HCT116 (cell line): Measurements from ENCODE around the gene HEBP1. TPM values are rescaled to one million over a fixed set of nuclear protein-coding genes. Genes with fewer than 3 reads are reported as not detected.

ENCODE experiments used
- ATAC-seq: fragments of 200-7000 bp; cut with Tn5 transposase; 2 replicates; pipeline ENCODE4 v1.9.1; 2020; ENCODE audit warnings: mild to moderate bottlenecking, moderate library complexity
- BruUV-seq: library from RNA; stranded (reverse); fragments of 400-500 nt; replicated peaks from 2 replicates; lab custom pipeline; 2021; lab: Mats Ljungman, UMichigan
- CTCF ChIA-PET: fragments of 300-600 bp; sonication (Branson Sonifier 250); formaldehyde crosslinking; loops from one replicate; lab custom pipeline; 2021; ENCODE audit warnings: antibody characterized with exemption; lab: Charles Lee
- POLR2A ChIA-PET: fragments of 300-600, 350-600 bp; sonication (Branson Sonifier 250); formaldehyde crosslinking; loops from one replicate; lab custom pipeline; 2021; ENCODE audit warnings: antibody characterized with exemption; lab: Charles Lee
- RAD21 ChIA-PET, 2 experiments: fragments of 300-600 bp; sonication (Branson Sonifier 250); formaldehyde crosslinking; loops; one replicate each; lab custom pipeline; 2023; ENCODE audit warnings: low total read pairs in 2 of 2; ENCODE audit not compliant: uncharacterized antibody in 2 of 2, unreplicated experiment in 2 of 2, low non-redundant PET in 1 of 2; lab: Charles Lee
- DNase-seq: peaks from one replicate; pipeline ENCODE4 v3.0.0-alpha.2; 2010; ENCODE audit warnings: low read depth, low spot score
- H2AFZ ChIP-seq: fragments of 200-600 bp; shearing (Covaris generic), sonication (generic); 2 replicates; pipeline ENCODE4 v1.6.1; 2017; ENCODE audit warnings: low read depth, mixed run types, mixed read lengths, antibody characterized with exemption, low read length; ENCODE audit not compliant: poor library complexity, severe bottlenecking
- H3K27ac ChIP-seq: 2 replicates; pipeline ENCODE4 v1.5.1; 2012; ENCODE audit warnings: low read depth, low read length
- H3K27me3 ChIP-seq: fragments of 200-600 bp; sonication (generic); 2 replicates; pipeline ENCODE4 v1.6.1; 2016; ENCODE audit warnings: mixed run types, low read length, mixed read lengths; ENCODE audit not compliant: insufficient read depth
- H3K36me3 ChIP-seq, 2 experiments: fragments of 200-500 bp in 1 of 2; fragments of 200-600 bp in 1 of 2; sonication (Bioruptor generic) in 1 of 2; sonication (generic) in 1 of 2; 2 replicates each; pipeline versions ENCODE4 v1.5.1 to v1.6.1; 2014 to 2016; ENCODE audit warnings: low read length in 2 of 2, inconsistent platforms in 1 of 2, mixed read lengths in 1 of 2, mixed run types in 1 of 2; ENCODE audit not compliant: insufficient read depth in 2 of 2, control insufficient read depth in 1 of 2
- H3K4me1 ChIP-seq, 2 experiments: fragments of 200-600 bp in 1 of 2; sonication (generic) in 1 of 2; 2 replicates each; pipeline versions ENCODE4 v1.5.1 to v1.6.1; 2012 to 2017; ENCODE audit warnings: low read length in 2 of 2, inconsistent platforms in 1 of 2, mild to moderate bottlenecking in 1 of 2, mixed read lengths in 1 of 2, mixed run types in 1 of 2, moderate library complexity in 1 of 2; ENCODE audit not compliant: insufficient read depth in 2 of 2, control insufficient read depth in 1 of 2
- H3K4me2 ChIP-seq: fragments of 200-600 bp; sonication (generic); 2 replicates; pipeline ENCODE4 v1.6.1; 2017; ENCODE audit warnings: mixed run types, low read length, mixed read lengths
- H3K4me3 ChIP-seq, 2 experiments: fragments of 200-600 bp in 1 of 2; sonication (generic) in 1 of 2; replicated peaks in 1 of 2; 2 replicates each; pipeline ENCODE4 v1.5.1; 2011 to 2016; ENCODE audit warnings: low read length in 2 of 2, control low read depth in 1 of 2, low read depth in 1 of 2, mild to moderate bottlenecking in 1 of 2, mixed read lengths in 1 of 2, mixed run types in 1 of 2
- H3K79me2 ChIP-seq: fragments of 200-600 bp; sonication (generic); 2 replicates; pipeline ENCODE4 v1.6.1; 2017; ENCODE audit warnings: mild to moderate bottlenecking, mixed run types, low read length, moderate library complexity, mixed read lengths; ENCODE audit not compliant: insufficient read depth
- H3K9ac ChIP-seq: fragments of 200-600 bp; sonication (generic); 2 replicates; pipeline ENCODE4 v1.6.1; 2016; ENCODE audit warnings: low read length, mixed read lengths
- H3K9me2 ChIP-seq: fragments of 200-600 bp; sonication (generic), shearing (Covaris generic); 2 replicates; pipeline ENCODE4 v1.6.1; 2017; ENCODE audit warnings: mixed run types, mild to moderate bottlenecking, moderate library complexity; ENCODE audit not compliant: insufficient read depth
- H3K9me3 ChIP-seq, 2 experiments: fragments of 200-500 bp in 1 of 2; fragments of 200-600 bp in 1 of 2; sonication (Bioruptor generic) in 1 of 2; sonication (generic) in 1 of 2; 2 replicates each; pipeline ENCODE4 v1.6.1; 2014 to 2017; ENCODE audit warnings: low read length in 2 of 2, mixed read lengths in 2 of 2, inconsistent platforms in 1 of 2, low read depth in 1 of 2, mild to moderate bottlenecking in 1 of 2, mixed run types in 1 of 2, moderate library complexity in 1 of 2; ENCODE audit not compliant: control insufficient read depth in 1 of 2, insufficient read depth in 1 of 2
- H4K20me1 ChIP-seq: fragments of 200-600 bp; sonication (generic), shearing (Covaris generic); 2 replicates; pipeline ENCODE4 v1.6.1; 2017; ENCODE audit warnings: mixed run types, mild to moderate bottlenecking, moderate library complexity; ENCODE audit not compliant: insufficient read depth
- CBX3 ChIP-seq: IDR thresholded peaks from 2 replicates; pipeline ENCODE4 v1.6.1; 2012; ENCODE audit warnings: low read depth
- CEBPB ChIP-seq: IDR thresholded peaks from 2 replicates; pipeline ENCODE4 v1.6.1; 2012; ENCODE audit warnings: low read depth
- ELF1 ChIP-seq: IDR thresholded peaks from 2 replicates; pipeline ENCODE4 v1.6.1; 2012; ENCODE audit warnings: low read depth, borderline replicate concordance
- EZH2 ChIP-seq: fragments of 200-600 bp; sonication (generic); IDR thresholded peaks from 2 replicates; pipeline ENCODE4 v1.6.1; 2017; ENCODE audit warnings: antibody characterized with exemption, mixed run types
- EZH2phosphoT487 ChIP-seq: fragments of 200-600 bp; IDR thresholded peaks from 2 replicates; pipeline ENCODE4 v1.6.1; 2018; ENCODE audit warnings: antibody characterized with exemption, borderline replicate concordance
- FOSL1 ChIP-seq: IDR thresholded peaks from 2 replicates; pipeline ENCODE4 v1.6.1; 2012; ENCODE audit warnings: low read depth
- POLR2A ChIP-seq: IDR thresholded peaks from 2 replicates; pipeline ENCODE4 v1.7.0; 2011; ENCODE audit warnings: borderline replicate concordance; ENCODE audit not compliant: insufficient read depth, insufficient read length; ENCODE audit errors: extremely low read depth
- RAD21 ChIP-seq: IDR thresholded peaks from 2 replicates; pipeline ENCODE4 v1.6.1; 2012; ENCODE audit warnings: low read depth, mild to moderate bottlenecking
- SIN3A ChIP-seq: IDR thresholded peaks from 2 replicates; pipeline ENCODE4 v1.6.1; 2012; ENCODE audit warnings: low read depth
- SP1 ChIP-seq: IDR thresholded peaks from 2 replicates; pipeline ENCODE4 v1.6.1; 2012; ENCODE audit warnings: low read depth
- SRF ChIP-seq: IDR thresholded peaks from 2 replicates; pipeline ENCODE4 v1.6.1; 2012; ENCODE audit warnings: low read depth
- TCF7L2 ChIP-seq: IDR thresholded peaks from 2 replicates; pipeline ENCODE4 v1.7.0; 2011; ENCODE audit warnings: borderline replicate concordance, inconsistent platforms; ENCODE audit not compliant: insufficient read depth, insufficient read length; ENCODE audit errors: extremely low read depth
- ZFX ChIP-seq: fragments of 450-650 bp; IDR thresholded peaks from 2 replicates; pipeline ENCODE4 v1.6.1; 2017
- ZNF274 ChIP-seq: fragments of 200-500 bp; sonication (Bioruptor generic); IDR thresholded peaks from 2 replicates; pipeline ENCODE4 v1.6.1; 2014; ENCODE audit warnings: mild to moderate bottlenecking, low read depth, low read length, inconsistent platforms
- intact Hi-C: fragments of 100-400 bp; cut with micrococcal nuclease; formaldehyde crosslinking; loops from 2 replicates; pipeline ENCODE4 v1.10.0; 2022
- total RNA-seq: library from RNA; stranded (reverse); gene quantifications from one replicate; pipeline ENCODE4 v1.2.1, GENCODE V29; 2021; ENCODE audit not compliant: unreplicated experiment
- TF ChIP-seq, protein P1 (sequence below): IDR thresholded peaks from 2 replicates; pipeline ENCODE4 v1.6.1; 2011; ENCODE audit warnings: mild to moderate bottlenecking, low read length, moderate library complexity; ENCODE audit not compliant: insufficient replicate concordance; ENCODE audit errors: extremely low read depth
- TF ChIP-seq, protein P2 (sequence below), 3 experiments: fragments of 200-600 bp in 1 of 3; sonication (generic) in 1 of 3; IDR thresholded peaks in 2 of 3; conservative IDR thresholded peaks in 1 of 3; 2 replicates each; pipeline ENCODE4 v1.5.1; 2012 to 2017; ENCODE audit warnings: low read depth in 2 of 3, low read length in 2 of 3, antibody characterized with exemption in 1 of 3, borderline replicate concordance in 1 of 3, control low read depth in 1 of 3, mild to moderate bottlenecking in 1 of 3, mixed read lengths in 1 of 3, mixed run types in 1 of 3, moderate library complexity in 1 of 3; ENCODE audit not compliant: insufficient read depth in 1 of 3
- TF ChIP-seq, protein P3 (sequence below): IDR thresholded peaks from 2 replicates; pipeline ENCODE4 v1.6.1; 2012

The HEBP1 gene
- total RNA-seq, 1 experiment from 2014 or later = 41.0 TPM

GRCh38 chr12:12958886-12959285 lies 41.2 kb downstream of the HEBP1 start:
- H3K9me3 ChIP-seq = no peaks in the 10 kb centered on the region
- no peaks in the 10 kb centered on the region for H3K27me3 ChIP-seq
- no peak for TF ChIP-seq SRF
- no peak for TF ChIP-seq EZH2phosphoT487
- TF ChIP-seq SIN3A = no peak
- no peak for TF ChIP-seq CBX3
- TF ChIP-seq EZH2 = no peak
- TF ChIP-seq, protein P1, sequence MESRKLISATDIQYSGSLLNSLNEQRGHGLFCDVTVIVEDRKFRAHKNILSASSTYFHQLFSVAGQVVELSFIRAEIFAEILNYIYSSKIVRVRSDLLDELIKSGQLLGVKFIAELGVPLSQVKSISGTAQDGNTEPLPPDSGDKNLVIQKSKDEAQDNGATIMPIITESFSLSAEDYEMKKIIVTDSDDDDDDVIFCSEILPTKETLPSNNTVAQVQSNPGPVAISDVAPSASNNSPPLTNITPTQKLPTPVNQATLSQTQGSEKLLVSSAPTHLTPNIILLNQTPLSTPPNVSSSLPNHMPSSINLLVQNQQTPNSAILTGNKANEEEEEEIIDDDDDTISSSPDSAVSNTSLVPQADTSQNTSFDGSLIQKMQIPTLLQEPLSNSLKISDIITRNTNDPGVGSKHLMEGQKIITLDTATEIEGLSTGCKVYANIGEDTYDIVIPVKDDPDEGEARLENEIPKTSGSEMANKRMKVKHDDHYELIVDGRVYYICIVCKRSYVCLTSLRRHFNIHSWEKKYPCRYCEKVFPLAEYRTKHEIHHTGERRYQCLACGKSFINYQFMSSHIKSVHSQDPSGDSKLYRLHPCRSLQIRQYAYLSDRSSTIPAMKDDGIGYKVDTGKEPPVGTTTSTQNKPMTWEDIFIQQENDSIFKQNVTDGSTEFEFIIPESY = no peak
- TF ChIP-seq ZFX = no peak
- TF ChIP-seq ELF1 = no peak
- no peak for TF ChIP-seq POLR2A
- TF ChIP-seq, protein P2, sequence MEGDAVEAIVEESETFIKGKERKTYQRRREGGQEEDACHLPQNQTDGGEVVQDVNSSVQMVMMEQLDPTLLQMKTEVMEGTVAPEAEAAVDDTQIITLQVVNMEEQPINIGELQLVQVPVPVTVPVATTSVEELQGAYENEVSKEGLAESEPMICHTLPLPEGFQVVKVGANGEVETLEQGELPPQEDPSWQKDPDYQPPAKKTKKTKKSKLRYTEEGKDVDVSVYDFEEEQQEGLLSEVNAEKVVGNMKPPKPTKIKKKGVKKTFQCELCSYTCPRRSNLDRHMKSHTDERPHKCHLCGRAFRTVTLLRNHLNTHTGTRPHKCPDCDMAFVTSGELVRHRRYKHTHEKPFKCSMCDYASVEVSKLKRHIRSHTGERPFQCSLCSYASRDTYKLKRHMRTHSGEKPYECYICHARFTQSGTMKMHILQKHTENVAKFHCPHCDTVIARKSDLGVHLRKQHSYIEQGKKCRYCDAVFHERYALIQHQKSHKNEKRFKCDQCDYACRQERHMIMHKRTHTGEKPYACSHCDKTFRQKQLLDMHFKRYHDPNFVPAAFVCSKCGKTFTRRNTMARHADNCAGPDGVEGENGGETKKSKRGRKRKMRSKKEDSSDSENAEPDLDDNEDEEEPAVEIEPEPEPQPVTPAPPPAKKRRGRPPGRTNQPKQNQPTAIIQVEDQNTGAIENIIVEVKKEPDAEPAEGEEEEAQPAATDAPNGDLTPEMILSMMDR (IDR thresholded peaks at IDR 0.05 in 2 of 3, conservative IDR thresholded peaks at IDR 0.05 in 1 of 3; ENCODE audit: borderline replicate concordance in 1 of 3, insufficient read depth in 1 of 3, low read depth in 2 of 3, low read length in 2 of 3) = no peak
- TF ChIP-seq ZNF274 = no peak
- no peak for TF ChIP-seq SP1
- TF ChIP-seq TCF7L2 = no peak
- TF ChIP-seq CEBPB = no peak
- TF ChIP-seq RAD21 = no peak
- TF ChIP-seq, protein P3, sequence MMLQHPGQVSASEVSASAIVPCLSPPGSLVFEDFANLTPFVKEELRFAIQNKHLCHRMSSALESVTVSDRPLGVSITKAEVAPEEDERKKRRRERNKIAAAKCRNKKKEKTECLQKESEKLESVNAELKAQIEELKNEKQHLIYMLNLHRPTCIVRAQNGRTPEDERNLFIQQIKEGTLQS = no peak
- TF ChIP-seq FOSL1 = no peak
- no peak overlapping the region for H3K27ac ChIP-seq
- H3K4me2 ChIP-seq = no peak overlapping the region
- H4K20me1 ChIP-seq = no peaks in the 10 kb centered on the region
- H3K4me3 ChIP-seq = no peak overlapping the region
- ChIA-PET RAD21 (no interaction called here), CTCF (no interaction called here), POLR2A (no interaction called here)
- no peaks in the 10 kb centered on the region for H3K36me3 ChIP-seq
- no peaks in the 10 kb centered on the region for H3K9me2 ChIP-seq
- ATAC-seq (no peak), DNase-seq (no peak)
- H3K4me1 ChIP-seq = no peaks in the 10 kb centered on the region
- H3K9ac ChIP-seq = no peak overlapping the region
- no TSS peak for BruUV-seq
- no peak overlapping the region for H2AFZ ChIP-seq
- no peaks in the 10 kb centered on the region for H3K79me2 ChIP-seq
- intact Hi-C loops = no loop called here
